Suprapubic skin (tissue), 4 donors: Measurements from ENCODE around the gene ZBTB20.

Experiments
- CTCF ChIP-seq, 2 donors: fragments of 200-600 bp in 1 of 2; fragments of 450-650 bp in 1 of 2; sonication (generic) in 1 of 2; IDR thresholded peaks; one replicate each; pipeline ENCODE4 v1.5.1; 2016 to 2019; ENCODE audit warnings: antibody characterized with exemption in 2 of 2, mild to moderate bottlenecking in 1 of 2, moderate library complexity in 1 of 2
- EP300 ChIP-seq: sonication (generic); formaldehyde crosslinking; IDR thresholded peaks from one replicate; pipeline ENCODE4 v1.6.1; 2017; ENCODE audit warnings: antibody characterized with exemption
- POLR2A ChIP-seq, 2 donors: fragments of 450-650 bp; IDR thresholded peaks; one replicate each; pipeline ENCODE4 v1.6.1; 2017; ENCODE audit warnings: antibody characterized with exemption in 2 of 2, mild to moderate bottlenecking in 2 of 2, moderate library complexity in 2 of 2
- POLR2AphosphoS5 ChIP-seq, 3 donors: sonication (generic); formaldehyde crosslinking; IDR thresholded peaks; one replicate each; pipeline ENCODE4 v1.6.1; 2017; ENCODE audit warnings: antibody characterized with exemption in 3 of 3

DNA sequence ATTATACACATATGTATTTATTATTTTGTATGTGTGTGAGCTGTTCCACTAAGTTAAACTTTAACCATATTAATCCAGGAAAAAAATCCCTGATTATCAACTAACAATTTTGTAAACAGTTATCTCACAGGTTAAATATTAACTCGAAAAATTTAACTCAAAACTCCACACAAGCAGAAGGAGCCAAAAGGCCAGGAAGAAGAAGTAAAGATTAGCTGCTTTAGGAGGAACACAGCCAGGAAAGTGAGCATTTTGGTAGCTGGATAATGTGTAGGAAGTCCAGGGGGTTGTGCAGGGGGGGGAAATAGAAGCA lies 428.2 kb downstream of the ZBTB20 start:
- TF ChIP-seq CTCF (IDR thresholded peaks at IDR 0.05) (no peak), POLR2A (IDR thresholded peaks at IDR 0.05) (no peak), POLR2AphosphoS5 (IDR thresholded peaks at IDR 0.05) (no peak), EP300 (no peak)
